Parathyroid adenoma (tissue), 2 donors: ENCODE measurements around the gene RBPJ.

ENCODE experiments used
- H2AFZ ChIP-seq: fragments of 300-600 bp; sonication (generic); one replicate; pipeline ENCODE4 v1.7.0; 2017; ENCODE audit warnings: antibody characterized with exemption, mild to moderate bottlenecking
- H3K27ac ChIP-seq: fragments of 300-600 bp; sonication (generic); one replicate; pipeline ENCODE4 v1.7.0; 2017
- H3K27me3 ChIP-seq: fragments of 300-600 bp; sonication (generic); one replicate; pipeline ENCODE4 v1.7.0; 2017; ENCODE audit warnings: low read length; ENCODE audit not compliant: control insufficient read depth, insufficient read depth
- H3K36me3 ChIP-seq: fragments of 300-600 bp; sonication (generic); one replicate; pipeline ENCODE4 v1.7.0; 2017; ENCODE audit warnings: low read length; ENCODE audit not compliant: control insufficient read depth, insufficient read depth
- H3K4me1 ChIP-seq: fragments of 300-600 bp; sonication (generic); one replicate; pipeline ENCODE4 v1.7.0; 2017; ENCODE audit warnings: control low read depth
- H3K4me2 ChIP-seq: fragments of 300-600 bp; sonication (generic); one replicate; pipeline ENCODE4 v1.7.0; 2017; ENCODE audit warnings: low read length
- H3K4me3 ChIP-seq: fragments of 300-600 bp; sonication (generic); one replicate; pipeline ENCODE4 v1.7.0; 2017; ENCODE audit warnings: low read depth, low read length
- H3K79me2 ChIP-seq: fragments of 300-600 bp; sonication (generic); one replicate; pipeline ENCODE4 v1.7.0; 2017; ENCODE audit warnings: control low read depth
- H3K9ac ChIP-seq: fragments of 300-600 bp; sonication (generic); one replicate; pipeline ENCODE4 v1.7.0; 2017; ENCODE audit warnings: mild to moderate bottlenecking
- H3K9me3 ChIP-seq: fragments of 300-600 bp; sonication (generic); one replicate; pipeline ENCODE4 v1.7.0; 2017; ENCODE audit warnings: low read length; ENCODE audit not compliant: control insufficient read depth
- TF ChIP-seq, protein P1 (sequence below): fragments of 300-600 bp; sonication (generic); IDR thresholded peaks from one replicate; pipeline ENCODE4 v1.7.0; 2017; ENCODE audit warnings: antibody characterized with exemption, mild to moderate bottlenecking
- donor health status: primary hyperparathyroidism.

Gene RBPJ

DNA sequence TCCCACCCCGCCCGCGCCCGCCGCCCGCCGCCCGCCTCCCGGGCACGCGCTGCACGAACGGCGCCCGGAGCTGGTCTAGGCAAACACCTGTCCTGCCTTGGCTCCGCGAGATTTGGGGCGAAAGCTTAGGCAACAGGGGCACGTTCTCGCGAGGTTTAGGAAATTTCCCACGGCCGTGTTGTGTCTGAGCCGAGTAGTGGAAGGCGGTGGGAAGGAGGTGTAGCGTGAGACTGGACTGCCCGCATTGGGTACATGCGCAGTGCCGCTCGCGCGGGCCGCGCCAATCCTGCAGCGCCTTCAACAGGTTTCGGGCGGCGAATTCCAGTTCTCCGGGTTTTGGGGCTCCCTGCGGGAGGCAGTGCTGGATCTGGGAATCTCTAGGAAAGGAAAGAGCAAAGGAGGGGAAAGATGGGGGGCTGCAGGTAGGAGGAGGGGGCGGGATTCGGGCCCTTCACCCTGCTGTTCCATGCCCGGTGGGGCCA is 1.3 kb upstream of the RBPJ start:
- Histone ChIP-seq H3K4me1 (no peaks in the 10 kb centered on the region), H2AFZ (peak overlapping the region; percentile 90), H3K36me3 (no peaks in the 10 kb centered on the region), H3K27ac (peak overlapping the region; percentile 92), H3K27me3 (no peaks in the 10 kb centered on the region), H3K9me3 (no peaks in the 10 kb centered on the region), H3K79me2 (peaks cover 4% of the 10 kb centered on the region), H3K4me3 (peak overlapping the region; percentile 98), H3K9ac (no peak overlapping the region), H3K4me2 (peak overlapping the region; percentile 98)
- TF ChIP-seq, protein P1, sequence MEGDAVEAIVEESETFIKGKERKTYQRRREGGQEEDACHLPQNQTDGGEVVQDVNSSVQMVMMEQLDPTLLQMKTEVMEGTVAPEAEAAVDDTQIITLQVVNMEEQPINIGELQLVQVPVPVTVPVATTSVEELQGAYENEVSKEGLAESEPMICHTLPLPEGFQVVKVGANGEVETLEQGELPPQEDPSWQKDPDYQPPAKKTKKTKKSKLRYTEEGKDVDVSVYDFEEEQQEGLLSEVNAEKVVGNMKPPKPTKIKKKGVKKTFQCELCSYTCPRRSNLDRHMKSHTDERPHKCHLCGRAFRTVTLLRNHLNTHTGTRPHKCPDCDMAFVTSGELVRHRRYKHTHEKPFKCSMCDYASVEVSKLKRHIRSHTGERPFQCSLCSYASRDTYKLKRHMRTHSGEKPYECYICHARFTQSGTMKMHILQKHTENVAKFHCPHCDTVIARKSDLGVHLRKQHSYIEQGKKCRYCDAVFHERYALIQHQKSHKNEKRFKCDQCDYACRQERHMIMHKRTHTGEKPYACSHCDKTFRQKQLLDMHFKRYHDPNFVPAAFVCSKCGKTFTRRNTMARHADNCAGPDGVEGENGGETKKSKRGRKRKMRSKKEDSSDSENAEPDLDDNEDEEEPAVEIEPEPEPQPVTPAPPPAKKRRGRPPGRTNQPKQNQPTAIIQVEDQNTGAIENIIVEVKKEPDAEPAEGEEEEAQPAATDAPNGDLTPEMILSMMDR: no peak

DNA sequence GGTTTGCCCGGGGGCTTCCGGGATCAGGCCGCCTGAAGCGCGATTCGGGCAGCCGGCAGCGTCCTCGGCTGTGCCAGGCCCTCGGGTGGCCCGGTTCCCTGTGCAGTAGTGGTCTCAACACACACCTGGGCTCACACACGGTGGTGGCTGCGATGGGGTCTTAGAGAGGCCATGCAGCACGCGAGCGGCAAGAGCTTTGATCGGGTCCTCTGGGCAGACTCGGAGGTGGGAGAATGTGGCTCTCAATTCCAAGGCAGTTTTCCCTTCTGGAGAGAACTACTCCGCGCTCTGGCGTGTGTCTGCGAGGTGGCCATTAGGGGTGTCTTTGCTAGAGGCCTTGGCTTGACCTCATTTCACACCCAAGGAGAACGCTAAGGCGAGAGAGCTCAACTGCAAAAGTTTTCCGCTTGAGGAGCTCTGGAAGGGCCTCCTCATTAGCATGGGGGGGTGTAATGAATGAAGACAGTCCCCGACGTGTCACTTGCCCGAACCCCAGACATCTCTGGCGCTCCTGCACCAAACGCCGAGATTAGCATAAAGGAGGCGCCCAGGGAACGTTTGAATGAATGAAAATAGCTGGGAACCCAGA is 771 bp upstream of the RBPJ start:
- Histone ChIP-seq H2AFZ (peak overlapping the region; percentile 90), H3K4me1 (no peaks in the 10 kb centered on the region), H3K9me3 (no peaks in the 10 kb centered on the region), H3K27ac (peak overlapping the region; percentile 92), H3K4me2 (peak overlapping the region; percentile 98), H3K36me3 (no peaks in the 10 kb centered on the region), H3K79me2 (peaks cover 4% of the 10 kb centered on the region), H3K4me3 (peak overlapping the region; percentile 98), H3K9ac (peak overlapping the region; percentile 11), H3K27me3 (no peaks in the 10 kb centered on the region)
- TF ChIP-seq, protein P1: no peak

DNA sequence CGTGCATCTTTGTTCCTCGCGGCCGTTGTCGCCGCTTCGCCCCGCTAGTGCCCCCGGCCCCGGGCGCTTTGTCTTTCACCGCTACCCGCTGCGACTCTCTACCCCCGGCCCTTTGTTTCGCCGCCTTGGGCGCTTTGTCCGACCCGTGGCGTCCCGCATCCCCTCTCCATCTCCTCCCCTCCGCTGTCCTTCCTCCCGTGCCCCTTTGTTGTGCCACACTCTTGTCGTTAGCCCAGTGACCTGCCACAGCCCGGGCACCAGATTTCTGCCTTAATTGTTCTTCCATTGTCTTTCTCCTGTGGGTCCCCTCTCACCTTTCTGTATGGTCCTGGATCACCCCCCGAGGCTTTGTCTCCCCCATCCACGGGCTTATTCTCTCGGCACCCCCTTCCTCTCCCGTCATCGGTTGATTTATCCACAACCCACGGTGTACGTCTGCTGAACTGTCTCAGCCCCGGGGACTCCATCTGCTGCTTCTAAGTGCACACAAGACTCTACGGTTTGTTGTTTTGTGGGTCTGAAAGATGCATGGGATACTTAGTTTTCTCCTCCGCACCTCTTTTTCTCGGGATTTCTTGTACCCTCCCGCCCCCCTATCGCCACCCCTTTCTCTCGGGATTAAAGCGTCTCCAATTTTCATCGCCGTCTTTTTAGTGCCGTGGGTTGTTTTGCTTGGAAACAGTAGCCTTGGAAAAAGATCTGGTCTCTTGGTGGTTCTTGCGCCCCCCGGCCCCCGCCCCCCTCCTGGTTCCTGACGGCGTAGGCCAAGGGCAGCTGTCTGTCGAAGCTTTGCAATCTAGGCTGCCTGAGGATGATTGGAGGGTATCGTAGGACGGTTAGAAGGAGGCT is 783 bp downstream of the RBPJ start:
- Histone ChIP-seq H3K4me1 (no peaks in the 10 kb centered on the region), H3K9ac (no peak overlapping the region), H3K9me3 (no peaks in the 10 kb centered on the region), H2AFZ (peak overlapping the region; percentile 53), H3K36me3 (no peaks in the 10 kb centered on the region), H3K4me2 (peak overlapping the region; percentile 96), H3K4me3 (peak overlapping the region; percentile 71), H3K27me3 (no peaks in the 10 kb centered on the region), H3K79me2 (peaks cover 4% of the 10 kb centered on the region), H3K27ac (no peak overlapping the region)
- TF ChIP-seq, protein P1: no peak

DNA sequence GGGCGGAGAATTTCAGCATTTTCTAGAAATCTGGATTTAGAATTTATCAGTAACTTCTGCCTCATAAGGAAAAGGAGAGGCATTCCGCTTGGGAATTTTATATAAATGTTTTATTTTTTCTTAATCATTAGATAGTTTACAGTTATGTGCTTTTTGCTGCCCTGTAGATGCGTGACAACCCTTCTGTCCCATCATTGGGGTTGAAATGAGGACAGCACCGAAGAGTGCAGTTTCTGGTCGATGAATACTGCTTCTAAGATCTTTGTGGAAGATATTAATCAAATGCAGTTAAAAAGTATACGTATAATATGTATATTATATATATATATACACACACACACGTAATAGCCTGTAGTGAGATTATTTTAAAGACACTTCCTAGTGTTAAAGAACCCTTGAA is 1.5 kb downstream of the RBPJ start:
- no peak overlapping the region for H3K27ac ChIP-seq
- H2AFZ ChIP-seq: no peak overlapping the region
- peak overlapping the region; percentile 96 for H3K4me2 ChIP-seq
- peak overlapping the region; percentile 71 for H3K4me3 ChIP-seq
- TF ChIP-seq, protein P1: no peak
- no peaks in the 10 kb centered on the region for H3K27me3 ChIP-seq
- H3K9ac ChIP-seq: no peak overlapping the region
- H3K79me2 ChIP-seq: peaks cover 4% of the 10 kb centered on the region
- no peaks in the 10 kb centered on the region for H3K4me1 ChIP-seq
- H3K36me3 ChIP-seq: no peaks in the 10 kb centered on the region
- H3K9me3 ChIP-seq: no peaks in the 10 kb centered on the region
